Measurements from ENCODE around the gene CCR7. TPM values are rescaled to one million over a fixed set of nuclear protein-coding genes. Genes with fewer than 3 reads are reported as not detected.

The CCR7 gene
- total RNA-seq, 1 experiment from 2014 or later = not detected

- H3K4me3 ChIP-seq (ENCODE audit: low read depth, low read length) = no peak overlapping the region
- no peak overlapping the region for H3K27ac Mint-ChIP-seq (ENCODE audit: unreplicated experiment)
Measured at GRCh38 chr17:40559954-40560591, 5.2 kb downstream of the CCR7 start.

GRCh38 chr17:40559564-40559916 lies 5.7 kb downstream of the CCR7 start:
- H3K36me3 ChIP-seq (ENCODE audit: control insufficient read depth, insufficient read depth, low read length) = no peaks in the 10 kb centered on the region
- intact Hi-C loops (cut with micrococcal nuclease; ENCODE audit: unreplicated experiment) = no loop called here
- no peak overlapping the region for H3K27ac Mint-ChIP-seq (ENCODE audit: unreplicated experiment)
- H3K27me3 ChIP-seq (replicated peaks; ENCODE audit: control insufficient read depth, insufficient read depth, low read length) = no peaks in the 10 kb centered on the region
- H3K27me3 Mint-ChIP-seq (ENCODE audit: insufficient read depth, unreplicated experiment) = peaks cover 6% of the 10 kb centered on the region
- TF ChIP-seq CTCF (IDR thresholded peaks at IDR 0.05; ENCODE audit: insufficient read depth in 1 of 2, low read depth in 1 of 2, low read length in 1 of 2, severe bottlenecking in 1 of 2, unreplicated experiment in 1 of 2) = no peak
- no peak for DNase-seq
- POLR2A ChIA-PET = interaction anchor here (0.9 to 1.2 kb wide), 2 partner anchors 11 to 142 kb away, joined by 3 to 4 read pairs; partner anchors contain the start of gene TOP2A
- no peaks in the 10 kb centered on the region for H3K9me3 Mint-ChIP-seq (ENCODE audit: unreplicated experiment)
- no TSS peak for BruUV-seq (replicated peaks)
- no peak overlapping the region for H3K4me3 ChIP-seq (ENCODE audit: low read depth, low read length)
- peaks cover 6% of the 10 kb centered on the region for H3K4me1 Mint-ChIP-seq (ENCODE audit: low read depth, unreplicated experiment)
- CTCF ChIA-PET = interaction anchor here (0.6 to 3.8 kb wide), 25 partner anchors 8 to 1663 kb away, joined by 3 to 99 read pairs (median 6); partner anchors contain the start of genes IGFBP4 and TOP2A
- peaks cover 9% of the 10 kb centered on the region; the same call in 1 of the 2 replicates for H3K4me1 ChIP-seq
- no peak overlapping the region for H3K4me3 Mint-ChIP-seq (ENCODE audit: unreplicated experiment)
- no peaks in the 10 kb centered on the region for H3K36me3 Mint-ChIP-seq (ENCODE audit: insufficient read depth, unreplicated experiment)
- no peaks in the 10 kb centered on the region for H3K9me3 ChIP-seq

More at GRCh38 chr17:40559954-40560591, 5.2 kb downstream of the CCR7 start:
- Mint-ChIP-seq H3K36me3 (ENCODE audit: insufficient read depth, unreplicated experiment) (no peaks in the 10 kb centered on the region), H3K9me3 (ENCODE audit: unreplicated experiment) (no peaks in the 10 kb centered on the region), H3K4me3 (ENCODE audit: unreplicated experiment) (peak overlapping the region; percentile 30), H3K4me1 (ENCODE audit: low read depth, unreplicated experiment) (peaks cover 6% of the 10 kb centered on the region), H3K27me3 (ENCODE audit: insufficient read depth, unreplicated experiment) (peaks cover 6% of the 10 kb centered on the region)
- peaks cover 8% of the 10 kb centered on the region; the same call in 1 of the 2 replicates for H3K4me1 ChIP-seq
- intact Hi-C loops (cut with micrococcal nuclease; ENCODE audit: unreplicated experiment) = loop anchor here (1.0 to 5.0 kb wide), 5 partner anchors 8 to 201 kb away; no protein-coding TSS in a partner anchor
- ChIA-PET POLR2A (interaction anchor here (0.9 to 1.2 kb wide), 2 partner anchors 11 to 142 kb away, joined by 3 to 4 read pairs; partner anchors contain the start of gene TOP2A), CTCF (interaction anchor here (0.6 to 3.8 kb wide), 27 partner anchors 8 to 1663 kb away, joined by 3 to 99 read pairs (median 5); partner anchors contain the start of genes IGFBP4 and TOP2A)
- no peaks in the 10 kb centered on the region for H3K36me3 ChIP-seq (ENCODE audit: control insufficient read depth, insufficient read depth, low read length)
- H3K27me3 ChIP-seq (replicated peaks; ENCODE audit: control insufficient read depth, insufficient read depth, low read length) = no peaks in the 10 kb centered on the region
- no peaks in the 10 kb centered on the region for H3K9me3 ChIP-seq
- peak; percentile 90 to 94 for DNase-seq
- TF ChIP-seq CTCF (IDR thresholded peaks at IDR 0.05; ENCODE audit: insufficient read depth in 1 of 2, low read depth in 1 of 2, low read length in 1 of 2, severe bottlenecking in 1 of 2, unreplicated experiment in 1 of 2) = peak; percentile 97 to 99
- no TSS peak for BruUV-seq (replicated peaks)

GRCh38 chr17:40558890-40559563 lies 6.2 kb downstream of the CCR7 start:
- Histone ChIP-seq H3K27me3 (replicated peaks; ENCODE audit: control insufficient read depth, insufficient read depth, low read length) (no peaks in the 10 kb centered on the region), H3K36me3 (ENCODE audit: control insufficient read depth, insufficient read depth, low read length) (no peaks in the 10 kb centered on the region), H3K4me1 (peaks cover 14% of the 10 kb centered on the region), H3K4me3 (ENCODE audit: low read depth, low read length) (no peak overlapping the region), H3K9me3 (no peaks in the 10 kb centered on the region)
- no peak for TF ChIP-seq CTCF (IDR thresholded peaks at IDR 0.05; ENCODE audit: insufficient read depth in 1 of 2, low read depth in 1 of 2, low read length in 1 of 2, severe bottlenecking in 1 of 2, unreplicated experiment in 1 of 2)
- no peak overlapping the region for H3K4me3 Mint-ChIP-seq (ENCODE audit: unreplicated experiment)
- H3K36me3 Mint-ChIP-seq (ENCODE audit: insufficient read depth, unreplicated experiment) = no peaks in the 10 kb centered on the region
- no peaks in the 10 kb centered on the region for H3K9me3 Mint-ChIP-seq (ENCODE audit: unreplicated experiment)
- ChIA-PET POLR2A (no interaction called here), CTCF (interaction anchor here (0.7 to 3.8 kb wide), 4 partner anchors 7 to 197 kb away, joined by 3 to 99 read pairs (median 16); no protein-coding TSS in a partner anchor)
- no peak overlapping the region for H3K27ac Mint-ChIP-seq (ENCODE audit: unreplicated experiment)
- H3K4me1 Mint-ChIP-seq (ENCODE audit: low read depth, unreplicated experiment) = peaks cover 6% of the 10 kb centered on the region
- H3K27me3 Mint-ChIP-seq (ENCODE audit: insufficient read depth, unreplicated experiment) = peaks cover 6% of the 10 kb centered on the region
- intact Hi-C loops (cut with micrococcal nuclease; ENCODE audit: unreplicated experiment) = no loop called here
- peak in 1 of 2 experiments; percentile 29 for DNase-seq
- BruUV-seq (replicated peaks) = no TSS peak
